HTR-8/SVneo (cell line): ENCODE data around the gene BTBD19.
"Not testable (repeated sequence)": the region's sequence is repeated elsewhere in the genome, so short reads cannot be mapped to it uniquely, and the experiment has no call there.

ENCODE experiments used
- DNase-seq: peaks from one replicate; pipeline ENCODE4 v3.0.0; 2011; ENCODE audit warnings: low spot score, mixed read lengths; ENCODE audit not compliant: insufficient read length
- FAIRE-seq: peaks from 2 replicates; lab custom pipeline; 2011; peaks lifted over from hg19 to GRCh38; lab: Jason Lieb, UNC

The BTBD19 gene

GRCh38 chr1:44826375-44827196 is 18.3 kb downstream of the BTBD19 start:
- DNase-seq (no peak), FAIRE-seq (no peak)

GRCh38 chr1:44827197-44828002 is 19.1 kb downstream of the BTBD19 start:
- FAIRE-seq (no peak), DNase-seq (no peak)

GRCh38 chr1:44828003-44828651 is 19.8 kb downstream of the BTBD19 start:
- DNase-seq (no peak), FAIRE-seq (no peak)

GRCh38 chr1:44828841-44829440 is 20.6 kb downstream of the BTBD19 start:
- no peak for FAIRE-seq

GRCh38 chr1:44829506-44830384 is 21.4 kb downstream of the BTBD19 start:
- no peak for FAIRE-seq
- DNase-seq = no peak

More at GRCh38 chr1:44828841-44829440, 20.6 kb downstream of the BTBD19 start:
- DNase-seq = no peak

- FAIRE-seq (no peak), DNase-seq (no peak)
These were observed 22.6 kb downstream of the BTBD19 start for GRCh38 chr1:44830900-44831304.

GRCh38 chr1:44831516-44831915 is 23.2 kb downstream of the BTBD19 start:
- no peak for DNase-seq
- no peak for FAIRE-seq

GRCh38 chr1:44832056-44832705 is 23.9 kb downstream of the BTBD19 start:
- DNase-seq (no peak), FAIRE-seq (no peak)

- DNase-seq = no peak
- no peak for FAIRE-seq
These were observed 26.0 kb downstream of the BTBD19 start for GRCh38 chr1:44834328-44834727.

- FAIRE-seq = peak; percentile 81
These were observed 27.7 kb downstream of the BTBD19 start for GRCh38 chr1:44835738-44836675.

GRCh38 chr1:44838294-44838693 is 30.0 kb downstream of the BTBD19 start:
- not testable (repeated sequence) for FAIRE-seq, DNase-seq

More at GRCh38 chr1:44835738-44836675, 27.7 kb downstream of the BTBD19 start:
- peak; percentile 71 for DNase-seq

- no peak for FAIRE-seq
- no peak for DNase-seq
These were observed 31.3 kb downstream of the BTBD19 start for GRCh38 chr1:44839576-44839975.

- no peak for DNase-seq
- FAIRE-seq = no peak
These were observed 34.2 kb downstream of the BTBD19 start for GRCh38 chr1:44842486-44842861.

- DNase-seq (peak; percentile 83), FAIRE-seq (no peak)
These were observed 34.7 kb downstream of the BTBD19 start, which contains the start of gene PTCH2 for GRCh38 chr1:44842862-44843655. PTCH2 (minus strand) TSS chr1:44843253; CDS start chr1:44842932, 321 bp downstream.

GRCh38 chr1:44846985-44847384 is 38.7 kb downstream of the BTBD19 start:
- no peak for DNase-seq
- no peak for FAIRE-seq

- no peak for FAIRE-seq
- DNase-seq = no peak
These were observed 39.5 kb downstream of the BTBD19 start for GRCh38 chr1:44847845-44848244.
